Testis (tissue), 2 donors: Measurements from ENCODE around the gene QDPR.

Experiments used
- POLR2A ChIP-seq: fragments of 450-650 bp; IDR thresholded peaks from one replicate; pipeline ENCODE4 v1.6.1; 2017; ENCODE audit warnings: antibody characterized with exemption, mild to moderate bottlenecking, moderate library complexity
- TF ChIP-seq, protein P1 (sequence below), 3 experiments: fragments of 450-650 bp in 2 of 3; fragments of 200-600 bp in 1 of 3; sonication (generic) in 1 of 3; IDR thresholded peaks; one replicate each; pipeline ENCODE4 v1.5.1; 2016 to 2019; ENCODE audit warnings: antibody characterized with exemption in 3 of 3, mild to moderate bottlenecking in 2 of 3, moderate library complexity in 1 of 3

DNA sequence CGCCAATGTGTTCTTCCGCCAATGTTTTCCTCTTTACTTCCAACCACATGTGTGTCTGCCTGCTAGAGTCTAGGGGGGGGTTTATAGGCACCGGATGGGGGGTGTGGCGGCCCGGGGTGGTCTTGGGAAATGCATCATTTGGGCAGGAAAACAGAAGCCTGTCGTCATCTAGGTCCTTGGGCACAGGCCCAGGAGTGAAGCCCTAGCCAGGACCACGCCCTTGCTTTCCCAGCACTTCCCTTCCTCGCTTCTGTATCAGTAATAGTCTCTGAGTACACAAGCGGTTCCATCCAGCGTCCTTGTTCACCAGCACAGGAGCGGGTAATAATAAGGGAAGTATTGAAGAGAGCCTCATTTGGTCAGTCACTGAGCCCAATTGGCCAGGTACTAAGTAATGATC, 74.5 kb downstream of the QDPR start:
- TF ChIP-seq, protein P1, sequence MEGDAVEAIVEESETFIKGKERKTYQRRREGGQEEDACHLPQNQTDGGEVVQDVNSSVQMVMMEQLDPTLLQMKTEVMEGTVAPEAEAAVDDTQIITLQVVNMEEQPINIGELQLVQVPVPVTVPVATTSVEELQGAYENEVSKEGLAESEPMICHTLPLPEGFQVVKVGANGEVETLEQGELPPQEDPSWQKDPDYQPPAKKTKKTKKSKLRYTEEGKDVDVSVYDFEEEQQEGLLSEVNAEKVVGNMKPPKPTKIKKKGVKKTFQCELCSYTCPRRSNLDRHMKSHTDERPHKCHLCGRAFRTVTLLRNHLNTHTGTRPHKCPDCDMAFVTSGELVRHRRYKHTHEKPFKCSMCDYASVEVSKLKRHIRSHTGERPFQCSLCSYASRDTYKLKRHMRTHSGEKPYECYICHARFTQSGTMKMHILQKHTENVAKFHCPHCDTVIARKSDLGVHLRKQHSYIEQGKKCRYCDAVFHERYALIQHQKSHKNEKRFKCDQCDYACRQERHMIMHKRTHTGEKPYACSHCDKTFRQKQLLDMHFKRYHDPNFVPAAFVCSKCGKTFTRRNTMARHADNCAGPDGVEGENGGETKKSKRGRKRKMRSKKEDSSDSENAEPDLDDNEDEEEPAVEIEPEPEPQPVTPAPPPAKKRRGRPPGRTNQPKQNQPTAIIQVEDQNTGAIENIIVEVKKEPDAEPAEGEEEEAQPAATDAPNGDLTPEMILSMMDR (IDR thresholded peaks at IDR 0.05), result no peak
- TF ChIP-seq POLR2A, result no peak
